ENCODE measurements around the gene CDH23. TPM values are rescaled to one million over a fixed set of nuclear protein-coding genes. Genes with fewer than 3 reads are reported as not detected.

Gene CDH23
- polyA plus RNA-seq, 1 donor (not counting 4 experiments of a cell fraction or from before 2014, with no cell fraction given) = 0.01 TPM

GRCh38 chr10:71729161-71729636, 332.5 kb downstream of the CDH23 start:
- dilution Hi-C loops (cut with MboI; ENCODE audit: extremely low pct_ligation_motif_present, low sequenced_read_pairs) = no loop called here
- no peaks in the 10 kb centered on the region for H3K9me3 ChIP-seq (ENCODE audit: control insufficient read depth, low read depth, low read length)
- peaks cover 4% of the 10 kb centered on the region for H3K27me3 ChIP-seq (ENCODE audit: control insufficient read depth, extremely low read depth, insufficient read depth, low read length)
- TF ChIP-seq CTCF (optimal IDR thresholded peaks at IDR 0.05 in 1 of 3, IDR thresholded peaks at IDR 0.05 in 1 of 3, conservative IDR thresholded peaks at IDR 0.05 in 1 of 3; ENCODE audit: extremely low read depth in 1 of 3, insufficient read depth in 2 of 3, low read length in 3 of 3) (no peak), EZH2 (IDR thresholded peaks at IDR 0.05; ENCODE audit: low read length) (no peak)
- H3K79me2 ChIP-seq (ENCODE audit: control insufficient read depth, insufficient read depth, low read length) = no peaks in the 10 kb centered on the region
- peak overlapping the region; percentile 34 for H3K4me2 ChIP-seq (ENCODE audit: control insufficient read depth, extremely low read depth, insufficient read depth, low read depth, low read length)
- no peak overlapping the region for H3K27ac ChIP-seq (ENCODE audit: control insufficient read depth, insufficient read depth, low read length)
- H3K9ac ChIP-seq (ENCODE audit: control insufficient read depth, extremely low read depth, insufficient read depth, low read length) = no peak overlapping the region
- no peak overlapping the region for H3K4me3 ChIP-seq (ENCODE audit: control insufficient read depth in 2 of 3, extremely low read depth in 1 of 3, insufficient read depth in 2 of 3, low read depth in 1 of 3, low read length in 3 of 3)
- no peaks in the 10 kb centered on the region for H4K20me1 ChIP-seq (ENCODE audit: control insufficient read depth, extremely low read depth, insufficient read depth, low read length)
- H3K4me1 ChIP-seq (ENCODE audit: control insufficient read depth, extremely low read depth, insufficient read depth, low read length) = peaks cover 22% of the 10 kb centered on the region
- peak; percentile 42 for DNase-seq (ENCODE audit: low read depth, low spot score)
- H2AFZ ChIP-seq (ENCODE audit: control insufficient read depth, low read length) = no peak overlapping the region
- peak; percentile 71 for FAIRE-seq
- no peaks in the 10 kb centered on the region for H3K9me1 ChIP-seq (ENCODE audit: control insufficient read depth, extremely low read depth, insufficient read depth, low read length)
- no peaks in the 10 kb centered on the region for H3K36me3 ChIP-seq (ENCODE audit: control insufficient read depth in 2 of 2, extremely low read depth in 1 of 2, insufficient read depth in 2 of 2, low read length in 2 of 2)

GRCh38 chr10:71731791-71732190, 335.1 kb downstream of the CDH23 start:
- H3K27ac ChIP-seq (ENCODE audit: control insufficient read depth, insufficient read depth, low read length) = no peak overlapping the region
- H3K9me3 ChIP-seq (ENCODE audit: control insufficient read depth, low read depth, low read length) = no peaks in the 10 kb centered on the region
- no peak overlapping the region for H3K9ac ChIP-seq (ENCODE audit: control insufficient read depth, extremely low read depth, insufficient read depth, low read length)
- peaks cover 8% of the 10 kb centered on the region for H3K27me3 ChIP-seq (ENCODE audit: control insufficient read depth, extremely low read depth, insufficient read depth, low read length)
- H3K4me2 ChIP-seq (ENCODE audit: control insufficient read depth, extremely low read depth, insufficient read depth, low read depth, low read length) = no peak overlapping the region
- no peaks in the 10 kb centered on the region for H4K20me1 ChIP-seq (ENCODE audit: control insufficient read depth, extremely low read depth, insufficient read depth, low read length)
- dilution Hi-C loops (cut with MboI; ENCODE audit: extremely low pct_ligation_motif_present, low sequenced_read_pairs) = no loop called here
- no peaks in the 10 kb centered on the region for H3K9me1 ChIP-seq (ENCODE audit: control insufficient read depth, extremely low read depth, insufficient read depth, low read length)
- H3K36me3 ChIP-seq (ENCODE audit: control insufficient read depth in 2 of 2, extremely low read depth in 1 of 2, insufficient read depth in 2 of 2, low read length in 2 of 2) = no peaks in the 10 kb centered on the region
- FAIRE-seq (no peak), DNase-seq (ENCODE audit: low read depth, low spot score) (no peak)
- no peak overlapping the region for H2AFZ ChIP-seq (ENCODE audit: control insufficient read depth, low read length)
- TF ChIP-seq CTCF (optimal IDR thresholded peaks at IDR 0.05 in 1 of 3, IDR thresholded peaks at IDR 0.05 in 1 of 3, conservative IDR thresholded peaks at IDR 0.05 in 1 of 3; ENCODE audit: extremely low read depth in 1 of 3, insufficient read depth in 2 of 3, low read length in 3 of 3) (no peak), EZH2 (IDR thresholded peaks at IDR 0.05; ENCODE audit: low read length) (no peak)
- no peaks in the 10 kb centered on the region for H3K79me2 ChIP-seq (ENCODE audit: control insufficient read depth, insufficient read depth, low read length)
- no peak overlapping the region for H3K4me3 ChIP-seq (ENCODE audit: control insufficient read depth in 2 of 3, extremely low read depth in 1 of 3, insufficient read depth in 2 of 3, low read depth in 1 of 3, low read length in 3 of 3)
- peaks cover 23% of the 10 kb centered on the region for H3K4me1 ChIP-seq (ENCODE audit: control insufficient read depth, extremely low read depth, insufficient read depth, low read length)
